Measurements from ENCODE around the gene CCR1.
"Not testable (repeated sequence)": the region's sequence is repeated elsewhere in the genome, so short reads cannot be mapped to it uniquely, and the experiment has no call there.

CCR1 gene

DNA sequence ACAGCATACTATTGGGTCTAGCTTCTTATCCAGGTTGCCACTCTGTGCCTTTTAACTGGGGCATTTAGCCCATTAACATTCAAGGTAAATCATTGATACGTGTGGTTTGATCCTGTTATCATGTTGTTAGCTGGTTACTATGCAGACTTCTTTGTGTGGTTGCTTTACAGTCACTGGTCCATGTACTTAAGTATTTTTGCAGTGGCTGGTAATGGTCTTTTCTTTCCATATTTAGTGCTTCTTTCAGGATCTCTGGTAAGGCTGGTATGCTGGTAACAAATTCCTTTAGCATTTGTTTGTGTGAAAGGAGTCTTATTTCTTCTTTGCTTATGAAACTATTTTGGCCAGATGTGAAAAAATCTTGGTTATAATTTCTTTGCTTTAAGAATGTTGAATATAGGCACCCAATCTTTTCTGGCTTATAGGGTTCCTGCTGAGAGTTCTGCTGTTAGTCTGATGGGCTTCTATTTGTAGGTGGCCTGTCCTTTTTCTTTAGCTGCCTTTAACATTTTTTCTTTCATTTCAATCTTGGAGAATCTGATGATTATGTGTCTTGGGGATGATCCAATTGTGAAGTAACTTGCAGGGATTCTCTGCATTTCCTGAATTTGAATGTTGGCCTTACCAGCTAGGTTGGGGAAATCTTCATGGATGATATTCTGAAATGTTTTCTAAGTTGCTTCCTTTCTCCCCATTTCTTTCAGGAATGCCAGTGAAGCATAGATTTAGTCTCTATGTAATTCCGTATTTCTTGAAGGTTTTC lies 39.3 kb downstream of the CCR1 start:
- no peak for DNase-seq (ENCODE audit: low spot score)

DNA sequence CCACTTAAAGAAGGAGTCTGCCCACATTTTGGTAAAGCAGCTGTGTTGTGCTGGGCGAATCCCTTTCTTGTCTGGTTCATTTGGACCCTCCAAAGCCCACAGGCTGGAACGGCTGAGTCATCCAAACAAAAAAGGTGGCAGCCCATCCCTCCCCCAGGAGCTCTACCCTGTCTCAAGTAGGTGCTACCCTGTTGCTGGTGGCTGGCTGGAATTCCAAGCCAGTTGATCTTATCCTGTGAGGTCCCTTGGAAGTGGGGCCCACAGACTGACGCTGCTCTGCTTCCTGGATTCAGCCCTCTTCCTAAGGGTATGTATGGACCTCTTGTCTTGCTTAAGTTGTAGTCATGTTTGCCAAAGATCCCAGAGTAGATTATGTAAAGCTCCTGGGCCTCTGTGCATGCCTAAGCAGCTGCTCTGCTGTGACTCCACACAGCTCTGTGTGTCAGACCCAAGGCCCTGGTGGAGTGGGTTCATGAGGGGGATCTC lies 44.5 kb downstream of the CCR1 start:
- peak; percentile 8 for DNase-seq (ENCODE audit: low spot score)

DNA sequence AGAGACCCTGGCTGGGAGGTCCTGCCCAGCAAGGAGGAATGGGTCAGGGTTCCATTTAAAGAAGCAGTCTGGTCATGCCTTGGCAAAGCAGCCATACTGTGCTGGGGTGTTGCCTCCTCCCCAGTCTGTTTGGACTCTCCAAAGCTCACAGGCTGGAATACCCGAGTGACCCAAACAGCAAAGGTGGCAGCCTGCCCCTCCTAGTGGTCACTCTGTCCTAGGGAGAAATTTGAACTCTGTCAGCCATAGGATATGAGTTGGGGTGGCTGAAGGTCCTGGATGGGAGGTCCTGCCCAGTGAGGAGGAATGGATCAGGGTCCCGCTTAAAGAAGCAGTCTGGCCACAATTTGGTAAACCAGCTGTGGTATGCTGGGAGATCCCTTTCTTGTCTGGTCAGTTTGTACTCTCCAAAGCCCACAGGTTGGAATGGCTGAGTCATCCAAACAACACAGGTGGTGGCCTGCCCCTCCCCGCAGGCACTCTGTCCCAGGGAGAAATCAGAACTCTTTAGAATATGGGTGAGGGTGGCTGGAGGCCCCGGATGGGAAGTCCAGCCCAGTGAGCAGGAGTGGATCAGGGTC lies 45.0 kb downstream of the CCR1 start:
- DNase-seq (ENCODE audit: low spot score) = peak; percentile 22

DNA sequence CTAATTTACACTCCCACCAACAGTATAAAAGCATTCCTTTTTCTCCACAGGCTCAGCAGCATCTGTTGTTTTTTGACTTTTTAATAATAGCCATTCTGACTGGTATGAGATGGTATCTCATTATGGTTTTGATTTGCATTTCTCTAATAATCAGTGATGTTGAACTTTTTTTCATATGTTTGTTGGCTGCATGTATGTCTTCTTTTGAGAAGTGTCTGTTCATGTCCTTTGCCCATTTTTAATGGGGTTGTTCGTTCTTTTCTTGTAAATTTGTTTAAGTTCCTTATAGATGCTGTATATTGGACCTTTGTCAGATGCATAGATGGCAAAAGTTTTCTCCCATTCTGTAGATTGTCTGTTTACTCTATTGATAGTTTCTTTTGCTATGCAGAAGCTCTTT lies 50.4 kb downstream of the CCR1 start:
- not testable (repeated sequence) for DNase-seq (ENCODE audit: low spot score)

DNA sequence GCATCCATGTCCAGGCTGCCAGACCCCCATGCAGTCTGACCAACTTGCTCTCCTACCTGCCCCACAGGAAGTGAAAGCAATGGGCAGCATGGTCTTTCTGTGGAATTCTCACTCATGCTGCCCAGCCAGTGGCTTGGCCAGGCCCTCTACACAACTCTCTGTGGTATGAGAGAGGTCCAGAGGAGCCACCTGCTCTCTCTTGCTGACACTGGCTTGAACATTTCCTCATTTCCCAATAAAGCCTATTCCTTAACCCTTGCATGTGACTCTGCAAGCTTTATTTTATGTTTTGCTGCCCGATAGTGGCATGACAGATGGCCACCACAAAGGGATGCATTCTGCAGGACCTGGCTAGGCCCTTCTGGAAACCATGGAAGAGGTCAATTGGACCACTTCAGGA lies 53.8 kb downstream of the CCR1 start:
- DNase-seq (ENCODE audit: low spot score) = no peak
